Coronary artery (tissue), 2 donors: ENCODE data around the gene CACNA1C.

Source experiments
- DNase-seq: peaks from one replicate; pipeline ENCODE4 v3.0.0-alpha.2; 2017; ENCODE audit warnings: low spot score
- H3K27ac ChIP-seq, 2 donors: fragments of 200-600 bp; sonication (generic); one replicate each; pipeline ENCODE4 v1.5.1; 2016 to 2019
- H3K4me3 ChIP-seq: fragments of 200-600 bp; sonication (generic); 2 replicates; pipeline ENCODE4 v1.5.1; 2016; ENCODE audit warnings: mild to moderate bottlenecking, moderate library complexity
- TF ChIP-seq, protein P1 (sequence below): fragments of 200-600 bp; sonication (generic); IDR thresholded peaks from one replicate; pipeline ENCODE4 v1.5.1; 2019; ENCODE audit warnings: antibody characterized with exemption

Gene CACNA1C

GRCh38 chr12:2286047-2286446 lies 233.3 kb downstream of the CACNA1C start:
- DNase-seq = no peak
- Histone ChIP-seq H3K4me3 (no peak overlapping the region), H3K27ac (peak overlapping the region; percentile 68 to 92)
- TF ChIP-seq, protein P1, sequence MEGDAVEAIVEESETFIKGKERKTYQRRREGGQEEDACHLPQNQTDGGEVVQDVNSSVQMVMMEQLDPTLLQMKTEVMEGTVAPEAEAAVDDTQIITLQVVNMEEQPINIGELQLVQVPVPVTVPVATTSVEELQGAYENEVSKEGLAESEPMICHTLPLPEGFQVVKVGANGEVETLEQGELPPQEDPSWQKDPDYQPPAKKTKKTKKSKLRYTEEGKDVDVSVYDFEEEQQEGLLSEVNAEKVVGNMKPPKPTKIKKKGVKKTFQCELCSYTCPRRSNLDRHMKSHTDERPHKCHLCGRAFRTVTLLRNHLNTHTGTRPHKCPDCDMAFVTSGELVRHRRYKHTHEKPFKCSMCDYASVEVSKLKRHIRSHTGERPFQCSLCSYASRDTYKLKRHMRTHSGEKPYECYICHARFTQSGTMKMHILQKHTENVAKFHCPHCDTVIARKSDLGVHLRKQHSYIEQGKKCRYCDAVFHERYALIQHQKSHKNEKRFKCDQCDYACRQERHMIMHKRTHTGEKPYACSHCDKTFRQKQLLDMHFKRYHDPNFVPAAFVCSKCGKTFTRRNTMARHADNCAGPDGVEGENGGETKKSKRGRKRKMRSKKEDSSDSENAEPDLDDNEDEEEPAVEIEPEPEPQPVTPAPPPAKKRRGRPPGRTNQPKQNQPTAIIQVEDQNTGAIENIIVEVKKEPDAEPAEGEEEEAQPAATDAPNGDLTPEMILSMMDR = no peak

- Histone ChIP-seq H3K4me3 (peak overlapping the region; percentile 16), H3K27ac (peak overlapping the region; percentile 68 to 92)
- DNase-seq = peak; percentile 76
- TF ChIP-seq, protein P1 = no peak
Observed at GRCh38 chr12:2286461-2287131, 233.8 kb downstream of the CACNA1C start.

GRCh38 chr12:2287151-2287550 lies 234.4 kb downstream of the CACNA1C start:
- TF ChIP-seq, protein P1 = no peak
- Histone ChIP-seq H3K27ac (peak overlapping the region; percentile 68 to 92), H3K4me3 (peak overlapping the region; percentile 16)
- peak; percentile 79 for DNase-seq

- Histone ChIP-seq H3K4me3 (peak overlapping the region; percentile 16), H3K27ac (peak overlapping the region; percentile 68 to 92)
- DNase-seq = peak; percentile 21
- TF ChIP-seq, protein P1 = no peak
Observed at GRCh38 chr12:2287589-2287988, 234.8 kb downstream of the CACNA1C start.

DNA sequence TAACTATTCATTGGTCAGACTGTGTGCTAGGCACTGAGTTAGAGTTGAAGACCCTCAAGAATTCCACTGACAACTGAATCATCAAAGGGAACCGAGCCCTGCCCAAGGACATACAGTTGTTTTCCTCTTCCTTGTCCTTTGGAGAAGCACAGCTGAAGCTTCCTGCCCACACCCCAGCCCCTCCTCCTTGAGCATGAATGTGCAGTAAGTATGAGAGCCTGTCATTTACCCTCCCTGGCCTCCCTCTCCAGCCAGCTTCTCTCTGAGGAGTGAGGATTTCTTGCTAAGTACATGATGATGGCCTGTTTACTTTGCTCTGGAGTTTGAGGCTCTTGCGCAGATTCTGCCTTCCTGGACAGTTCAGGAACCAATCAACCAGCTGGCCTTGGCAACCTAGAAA lies 235.2 kb downstream of the CACNA1C start:
- TF ChIP-seq, protein P1 = no peak
- H3K27ac ChIP-seq = peak overlapping the region; percentile 68 to 92

DNA sequence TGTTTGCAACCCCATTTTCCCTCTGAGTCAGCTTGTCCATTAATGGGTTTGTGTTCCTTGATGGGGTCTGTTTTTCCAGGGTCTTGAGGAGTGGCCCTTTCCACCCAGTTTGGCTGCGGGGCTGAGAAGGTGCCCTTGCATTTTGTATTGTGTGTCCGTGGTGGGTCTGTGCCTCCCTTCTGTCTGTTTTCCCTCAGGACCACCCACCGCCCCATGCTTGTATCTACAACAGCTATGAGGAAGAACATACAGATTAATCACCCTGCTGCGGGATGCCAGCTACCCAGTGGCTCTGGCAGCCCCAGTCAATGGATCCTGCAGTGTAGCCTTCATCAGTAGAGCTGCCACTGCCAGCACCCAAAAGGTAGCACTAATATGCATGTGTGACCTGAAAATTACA lies 235.7 kb downstream of the CACNA1C start:
- DNase-seq = peak; percentile 66
- Histone ChIP-seq H3K4me3 (no peak overlapping the region), H3K27ac (peak overlapping the region; percentile 68 to 92)
- TF ChIP-seq, protein P1 = no peak

More for the DNA sequence above, 235.2 kb downstream of the CACNA1C start:
- DNase-seq = peak; percentile 71
- no peak overlapping the region for H3K4me3 ChIP-seq

DNA sequence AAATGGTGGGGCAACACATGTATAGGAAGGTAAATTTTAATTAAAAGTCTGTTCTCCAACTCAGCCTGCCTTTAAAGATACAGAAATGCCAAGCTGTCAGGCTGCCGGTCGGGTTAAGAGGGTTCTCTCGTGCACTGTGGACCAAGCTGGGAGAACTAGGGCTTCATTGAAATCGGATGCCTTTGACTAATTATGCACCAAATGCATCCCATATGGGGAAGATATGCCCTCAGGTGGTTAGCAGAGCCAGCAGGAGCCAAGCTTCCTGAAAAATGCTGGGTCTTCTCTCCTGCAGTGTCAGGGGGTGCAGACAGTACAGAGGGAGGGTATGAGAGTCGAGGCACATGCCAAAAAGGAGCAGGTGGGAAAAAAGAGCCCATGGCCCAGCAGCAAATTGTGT lies 236.1 kb downstream of the CACNA1C start:
- peak; percentile 29 for DNase-seq
- Histone ChIP-seq H3K27ac (peak overlapping the region in 1 of 2 donors; percentile 92), H3K4me3 (no peak overlapping the region)
- TF ChIP-seq, protein P1 = no peak
